ENCODE measurements around the gene SFR1.

- TF ChIP-seq, protein P1, sequence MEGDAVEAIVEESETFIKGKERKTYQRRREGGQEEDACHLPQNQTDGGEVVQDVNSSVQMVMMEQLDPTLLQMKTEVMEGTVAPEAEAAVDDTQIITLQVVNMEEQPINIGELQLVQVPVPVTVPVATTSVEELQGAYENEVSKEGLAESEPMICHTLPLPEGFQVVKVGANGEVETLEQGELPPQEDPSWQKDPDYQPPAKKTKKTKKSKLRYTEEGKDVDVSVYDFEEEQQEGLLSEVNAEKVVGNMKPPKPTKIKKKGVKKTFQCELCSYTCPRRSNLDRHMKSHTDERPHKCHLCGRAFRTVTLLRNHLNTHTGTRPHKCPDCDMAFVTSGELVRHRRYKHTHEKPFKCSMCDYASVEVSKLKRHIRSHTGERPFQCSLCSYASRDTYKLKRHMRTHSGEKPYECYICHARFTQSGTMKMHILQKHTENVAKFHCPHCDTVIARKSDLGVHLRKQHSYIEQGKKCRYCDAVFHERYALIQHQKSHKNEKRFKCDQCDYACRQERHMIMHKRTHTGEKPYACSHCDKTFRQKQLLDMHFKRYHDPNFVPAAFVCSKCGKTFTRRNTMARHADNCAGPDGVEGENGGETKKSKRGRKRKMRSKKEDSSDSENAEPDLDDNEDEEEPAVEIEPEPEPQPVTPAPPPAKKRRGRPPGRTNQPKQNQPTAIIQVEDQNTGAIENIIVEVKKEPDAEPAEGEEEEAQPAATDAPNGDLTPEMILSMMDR (IDR thresholded peaks at IDR 0.05) = no peak
- no peak for TF ChIP-seq REST (IDR thresholded peaks at IDR 0.05; ENCODE audit: insufficient read depth in 1 of 2, low read depth in 2 of 2, low read length in 1 of 2)
- TF ChIP-seq SIN3A (IDR thresholded peaks at IDR 0.05; ENCODE audit: borderline replicate concordance, insufficient read depth, low read depth, low read length) = no peak
- TF ChIP-seq POLR2AphosphoS5 (IDR thresholded peaks at IDR 0.05; ENCODE audit: low read depth, low read length) = no peak
Measured at GRCh38 chr10:104096692-104097091, 25.3 kb upstream of the SFR1 start.

Measured in Panc1 (cell line).